AG09319 (cell line): Measurements from ENCODE around the gene TXNIP.
"Not testable (repeated sequence)": the region's sequence is repeated elsewhere in the genome, so short reads cannot be mapped to it uniquely, and the experiment has no call there.

Source experiments
- DNase-seq: peaks from one replicate; pipeline ENCODE4 v3.0.0-alpha.2; 2010; ENCODE audit warnings: low read depth; ENCODE audit errors: extremely low read depth
- TF ChIP-seq, protein P1 (sequence below): IDR thresholded peaks from 2 replicates; pipeline ENCODE4 v1.5.1; 2011; ENCODE audit warnings: low read depth, mild to moderate bottlenecking, inconsistent platforms, low read length, moderate library complexity

The TXNIP gene

DNA sequence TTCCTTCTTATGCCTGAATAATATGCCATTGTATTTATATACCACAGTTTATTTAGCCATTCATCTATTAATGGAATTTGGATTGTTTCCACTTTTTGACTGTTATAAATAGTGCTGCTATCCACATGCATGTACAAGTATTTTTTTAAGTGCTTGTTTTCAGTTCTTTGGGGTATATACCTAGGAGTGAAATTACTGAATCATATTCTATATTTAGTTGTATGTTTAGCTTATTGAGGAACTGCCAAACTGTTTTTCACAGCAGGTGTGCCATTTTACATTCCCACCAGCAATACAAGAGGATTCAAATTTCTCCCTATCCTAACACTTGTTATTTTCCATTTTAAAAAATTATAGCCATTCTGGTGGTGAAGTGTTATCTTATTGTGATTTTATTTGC is 32.7 kb upstream of the TXNIP start:
- no peak for DNase-seq
- TF ChIP-seq, protein P1, sequence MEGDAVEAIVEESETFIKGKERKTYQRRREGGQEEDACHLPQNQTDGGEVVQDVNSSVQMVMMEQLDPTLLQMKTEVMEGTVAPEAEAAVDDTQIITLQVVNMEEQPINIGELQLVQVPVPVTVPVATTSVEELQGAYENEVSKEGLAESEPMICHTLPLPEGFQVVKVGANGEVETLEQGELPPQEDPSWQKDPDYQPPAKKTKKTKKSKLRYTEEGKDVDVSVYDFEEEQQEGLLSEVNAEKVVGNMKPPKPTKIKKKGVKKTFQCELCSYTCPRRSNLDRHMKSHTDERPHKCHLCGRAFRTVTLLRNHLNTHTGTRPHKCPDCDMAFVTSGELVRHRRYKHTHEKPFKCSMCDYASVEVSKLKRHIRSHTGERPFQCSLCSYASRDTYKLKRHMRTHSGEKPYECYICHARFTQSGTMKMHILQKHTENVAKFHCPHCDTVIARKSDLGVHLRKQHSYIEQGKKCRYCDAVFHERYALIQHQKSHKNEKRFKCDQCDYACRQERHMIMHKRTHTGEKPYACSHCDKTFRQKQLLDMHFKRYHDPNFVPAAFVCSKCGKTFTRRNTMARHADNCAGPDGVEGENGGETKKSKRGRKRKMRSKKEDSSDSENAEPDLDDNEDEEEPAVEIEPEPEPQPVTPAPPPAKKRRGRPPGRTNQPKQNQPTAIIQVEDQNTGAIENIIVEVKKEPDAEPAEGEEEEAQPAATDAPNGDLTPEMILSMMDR, result no peak

DNA sequence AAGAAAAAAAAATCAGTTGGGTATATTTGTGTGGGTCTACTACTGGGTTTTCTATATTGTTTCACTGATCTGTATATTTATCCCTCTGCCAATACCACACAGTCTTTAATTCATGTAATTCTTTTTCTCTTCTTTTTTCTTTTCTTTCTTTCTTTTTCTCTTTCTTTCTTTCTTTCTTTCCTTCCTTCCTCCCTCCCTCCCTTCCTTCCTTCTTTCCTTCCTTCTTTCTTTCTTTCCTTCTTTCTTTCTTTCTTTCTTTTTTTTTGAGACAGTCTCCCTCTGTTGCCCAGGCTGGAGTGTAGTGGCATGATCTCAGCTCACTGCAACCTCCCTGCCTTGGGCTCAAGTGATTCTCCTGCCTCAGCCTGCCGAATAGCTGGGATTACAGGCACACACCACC is 30.3 kb upstream of the TXNIP start:
- DNase-seq, result not testable (repeated sequence)

DNA sequence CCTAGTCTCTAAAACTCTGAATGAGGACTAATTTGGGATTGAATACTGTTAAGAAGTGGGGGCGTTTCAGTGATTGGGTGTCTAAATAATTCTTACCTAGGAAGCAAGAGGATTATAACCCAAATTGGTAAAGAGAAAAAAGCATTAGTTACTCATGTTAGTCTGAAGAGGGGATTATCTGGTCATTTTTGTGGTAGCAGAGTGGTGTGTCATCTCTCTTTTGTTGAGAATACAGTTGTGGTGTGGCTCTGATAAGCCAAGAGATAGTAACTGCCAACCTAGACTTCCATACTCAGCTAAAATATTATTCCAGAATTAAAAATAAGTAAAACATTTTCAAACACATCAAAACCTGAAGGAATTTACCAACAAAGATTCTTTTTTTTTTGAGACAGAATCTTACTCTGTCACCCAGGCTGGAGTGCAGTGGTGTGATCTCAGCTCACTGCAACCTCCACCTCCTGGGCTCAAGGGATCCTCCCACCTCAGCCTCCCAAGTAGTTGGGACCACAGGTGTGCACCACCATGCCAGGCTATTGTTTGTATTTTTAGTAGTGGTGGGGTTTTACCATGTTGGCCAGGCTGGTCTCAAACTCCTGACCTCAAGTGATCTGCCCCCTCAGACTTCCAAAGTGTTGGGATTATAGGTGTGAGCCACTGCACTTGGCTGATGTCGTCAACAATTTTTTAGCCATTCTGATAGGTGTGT is 29.6 kb upstream of the TXNIP start:
- not testable (repeated sequence) for DNase-seq

DNA sequence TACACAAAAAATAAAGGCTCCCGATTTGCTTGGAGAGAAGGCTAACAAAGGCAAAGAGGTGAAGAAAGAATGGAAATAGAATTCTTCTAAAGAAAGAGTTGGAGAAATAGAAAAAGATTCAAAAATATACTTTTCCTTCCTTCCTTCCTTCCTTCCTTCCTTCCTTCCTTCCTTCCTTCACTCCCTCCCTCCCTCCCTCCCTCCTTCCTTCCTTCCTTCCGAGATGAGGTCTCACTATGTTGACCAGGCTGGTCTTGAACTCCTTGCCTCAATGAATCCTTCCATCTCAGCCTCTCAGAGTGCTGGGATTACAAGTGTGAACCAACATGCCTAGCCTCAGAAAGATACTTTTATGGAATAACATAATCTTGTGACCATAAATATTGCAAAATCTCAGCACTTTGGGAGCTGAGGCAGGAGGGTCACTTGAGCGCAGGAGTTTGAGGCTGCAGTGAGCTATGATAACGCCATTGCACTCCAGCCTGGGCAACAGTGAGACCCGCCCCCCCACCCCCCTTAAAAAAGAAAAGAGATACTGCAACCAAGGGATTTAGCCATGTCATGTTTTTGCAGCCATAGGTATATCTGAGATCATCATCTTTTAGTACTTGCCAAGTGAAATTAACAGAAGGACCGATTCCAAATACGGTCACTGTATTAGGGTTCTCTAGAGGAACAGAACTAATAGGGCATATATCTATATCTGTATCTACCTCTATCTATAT is 26.2 kb upstream of the TXNIP start:
- no peak for DNase-seq
- TF ChIP-seq, protein P1, result no peak

DNA sequence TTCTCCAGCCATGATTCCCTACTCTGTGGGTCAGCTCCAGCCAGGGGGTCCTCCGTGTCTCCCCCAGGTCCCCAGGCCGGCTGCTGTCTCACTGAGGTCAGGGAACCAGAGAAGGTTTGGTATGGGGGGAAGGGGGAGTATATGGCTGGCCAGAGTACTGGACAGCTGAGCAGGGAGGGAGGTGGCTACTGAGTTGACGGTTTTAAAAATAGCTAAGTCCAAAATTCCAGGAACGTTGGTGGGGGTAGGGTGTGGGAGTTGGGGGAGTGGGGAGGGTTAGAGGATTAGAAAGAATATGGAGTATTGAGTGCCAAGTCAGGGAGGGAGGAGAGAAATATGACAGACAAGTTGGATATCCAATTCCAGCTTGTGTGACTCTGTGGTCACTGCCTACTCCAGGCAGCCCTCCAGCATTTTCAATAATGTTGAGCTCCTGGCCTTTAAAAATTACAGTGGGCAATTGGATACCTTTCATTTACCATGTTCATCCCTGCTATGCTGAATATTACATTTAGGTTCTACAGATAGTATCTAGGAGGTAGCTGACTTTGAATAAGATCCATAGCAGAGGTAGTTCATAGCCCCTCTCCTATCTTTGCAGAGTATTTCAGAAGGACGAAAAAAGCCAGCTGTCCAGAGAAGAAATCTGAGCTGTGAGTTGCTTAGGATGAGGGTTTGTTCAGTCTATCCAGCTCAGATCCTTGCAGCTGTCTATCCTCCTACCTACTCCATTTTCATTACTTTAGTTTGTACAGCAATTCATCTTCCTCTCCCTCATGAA is 25.4 kb upstream of the TXNIP start, which contains the start of gene HJV:
TSS of gene HJV (minus strand) at position 114 of the 781 bp plus-strand sequence. CDS start 1,504 bp downstream, outside the sequence.
- TF ChIP-seq, protein P1, result no peak
- no peak for DNase-seq

DNA sequence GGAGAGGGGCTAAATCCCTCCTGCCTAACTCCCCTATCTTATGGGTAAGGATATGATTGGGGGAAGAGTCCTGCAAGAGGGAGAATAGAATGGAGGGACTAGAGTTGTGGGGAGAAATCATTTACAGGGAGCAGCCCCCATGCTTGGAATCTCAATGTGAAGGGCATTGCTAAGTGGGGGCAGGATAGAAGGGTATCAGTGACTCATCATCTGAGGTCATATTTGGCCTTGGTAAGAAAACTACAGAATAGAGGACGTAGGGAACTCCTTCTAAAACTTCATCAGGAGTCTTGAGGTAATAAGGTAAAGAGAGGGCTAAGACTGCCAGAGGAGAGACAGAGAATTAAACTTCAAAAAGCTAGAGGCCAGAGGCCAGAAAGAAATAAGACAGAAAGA is 24.7 kb upstream of the TXNIP start:
- TF ChIP-seq, protein P1, result no peak

DNA sequence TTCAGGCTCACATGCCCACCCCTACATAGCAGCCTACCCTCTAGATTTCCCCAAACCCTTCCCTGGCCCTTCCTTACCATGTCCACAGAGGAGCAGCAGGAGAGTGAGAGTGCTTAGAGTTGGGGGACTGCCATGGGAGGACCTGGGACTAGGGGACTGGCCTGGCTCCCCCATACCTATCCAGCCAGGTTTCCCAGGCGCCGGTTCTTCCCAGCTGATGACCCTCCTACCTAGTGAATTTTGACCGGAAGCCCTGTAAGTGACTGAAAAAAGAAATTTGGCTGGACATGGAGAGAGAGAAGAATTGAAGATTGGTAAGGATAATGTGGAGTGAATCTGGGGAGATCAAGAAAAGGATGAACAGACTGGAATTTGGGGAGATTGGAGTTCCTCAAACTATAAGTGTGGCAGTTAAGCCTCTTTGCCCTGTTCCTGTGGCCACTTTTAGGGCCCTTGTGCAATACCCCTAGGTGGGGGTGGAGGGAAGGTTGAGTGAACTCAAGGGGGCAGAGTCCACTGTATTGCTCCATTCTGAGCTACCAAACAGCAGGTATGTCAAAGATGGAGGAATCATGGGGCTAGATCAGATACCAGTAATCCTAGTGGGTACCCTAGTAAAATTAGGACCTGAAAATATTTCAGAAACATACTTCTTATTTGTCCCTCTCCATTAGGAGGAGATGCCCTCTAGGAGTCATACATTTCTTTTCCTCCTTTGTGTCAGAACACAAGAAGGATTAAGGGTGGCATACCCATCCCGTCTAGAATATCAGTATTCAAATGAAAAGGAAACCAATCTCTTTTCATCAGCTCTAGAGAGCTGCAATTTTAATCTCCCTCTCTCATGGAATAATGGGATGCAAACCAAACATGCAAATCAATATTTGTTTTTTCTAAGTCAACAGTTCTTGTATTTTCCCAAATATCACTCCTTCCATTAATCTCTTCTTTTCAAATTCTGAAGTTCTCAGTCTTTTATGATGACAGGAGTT is 24.0 kb upstream of the TXNIP start:
- TF ChIP-seq, protein P1, result no peak
- DNase-seq, result no peak

More for the DNA sequence above, 24.7 kb upstream of the TXNIP start:
- DNase-seq, result no peak
